ENCODE results near the gene RTKN.

DNA sequence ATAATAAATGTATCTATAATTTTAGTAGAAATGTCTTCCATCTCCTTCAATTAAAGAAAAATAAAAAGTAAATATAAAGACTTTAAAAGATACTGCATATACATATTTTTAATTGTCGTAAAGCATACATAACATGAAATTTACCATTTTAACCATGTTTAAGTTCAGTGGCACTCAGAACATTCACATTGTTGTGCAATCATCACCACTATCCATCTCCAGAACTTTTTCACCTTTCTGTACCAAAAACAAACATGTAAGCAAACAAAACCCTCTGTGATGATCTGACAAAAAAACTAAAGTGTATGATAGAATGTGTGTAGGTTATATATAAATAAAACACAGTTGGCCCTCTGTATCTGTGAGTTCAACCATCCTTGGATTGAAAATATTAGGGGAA is 48.2 kb downstream of the RTKN start:
- TF ChIP-seq CBX1 (IDR thresholded peaks at IDR 0.05; ENCODE audit: low read depth) (no peak), POLR2A (IDR thresholded peaks at IDR 0.05; ENCODE audit: insufficient read depth in 1 of 2, low read depth in 2 of 2, low read length in 2 of 2) (no peak)
